ENCODE results near the gene MAPK8IP1.
A peak's percentile ranks its signal among the peaks of the same experiment; 100 is the strongest.

- TF ChIP-seq CTCF (IDR thresholded peaks at IDR 0.05) (peak; percentile 89), EZH2 (IDR thresholded peaks at IDR 0.05; ENCODE audit: borderline replicate concordance, insufficient read depth, low read depth, low read length, poor library complexity, severe bottlenecking) (no peak)
Observed at GRCh38 chr11:45843158-45843924, 42.1 kb upstream of the MAPK8IP1 start.

All from B cell (primary cell).